ENCODE measurements around the gene WNT8B. TPM values are rescaled to one million over a fixed set of nuclear protein-coding genes. Genes with fewer than 3 reads are reported as not detected.

The WNT8B gene
- total RNA-seq, 1 donor from 2014 or later, result not detected

DNA sequence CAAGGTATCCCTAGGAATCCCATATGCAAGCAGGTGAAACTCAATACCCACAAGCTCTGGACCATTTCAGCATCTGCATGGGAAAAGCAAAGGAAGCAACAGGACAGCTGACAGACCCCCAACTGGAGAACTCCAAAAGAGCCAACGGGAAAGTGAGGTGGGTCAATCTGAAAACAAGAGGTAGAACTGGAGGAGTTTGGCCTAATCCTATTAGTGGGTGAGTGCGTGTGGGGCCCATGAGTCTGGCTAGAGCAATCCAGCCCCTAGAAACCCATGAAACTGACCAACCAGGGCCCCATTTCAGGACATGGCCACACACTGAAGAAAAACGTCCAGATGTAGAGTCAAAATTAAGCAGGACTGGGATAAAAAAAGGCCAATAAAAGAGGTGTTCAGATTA is 26.6 kb upstream of the WNT8B start:
- TF ChIP-seq, protein P1, sequence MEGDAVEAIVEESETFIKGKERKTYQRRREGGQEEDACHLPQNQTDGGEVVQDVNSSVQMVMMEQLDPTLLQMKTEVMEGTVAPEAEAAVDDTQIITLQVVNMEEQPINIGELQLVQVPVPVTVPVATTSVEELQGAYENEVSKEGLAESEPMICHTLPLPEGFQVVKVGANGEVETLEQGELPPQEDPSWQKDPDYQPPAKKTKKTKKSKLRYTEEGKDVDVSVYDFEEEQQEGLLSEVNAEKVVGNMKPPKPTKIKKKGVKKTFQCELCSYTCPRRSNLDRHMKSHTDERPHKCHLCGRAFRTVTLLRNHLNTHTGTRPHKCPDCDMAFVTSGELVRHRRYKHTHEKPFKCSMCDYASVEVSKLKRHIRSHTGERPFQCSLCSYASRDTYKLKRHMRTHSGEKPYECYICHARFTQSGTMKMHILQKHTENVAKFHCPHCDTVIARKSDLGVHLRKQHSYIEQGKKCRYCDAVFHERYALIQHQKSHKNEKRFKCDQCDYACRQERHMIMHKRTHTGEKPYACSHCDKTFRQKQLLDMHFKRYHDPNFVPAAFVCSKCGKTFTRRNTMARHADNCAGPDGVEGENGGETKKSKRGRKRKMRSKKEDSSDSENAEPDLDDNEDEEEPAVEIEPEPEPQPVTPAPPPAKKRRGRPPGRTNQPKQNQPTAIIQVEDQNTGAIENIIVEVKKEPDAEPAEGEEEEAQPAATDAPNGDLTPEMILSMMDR (IDR thresholded peaks at IDR 0.05; ENCODE audit: insufficient read depth, low read length, poor library complexity, severe bottlenecking), result no peak
- no peak for DNase-seq (ENCODE audit: low read depth)
- Histone ChIP-seq H3K4me3 (ENCODE audit: low read depth, low read length) (no peak overlapping the region), H3K36me3 (ENCODE audit: control insufficient read depth, insufficient read depth, low read length) (no peaks in the 10 kb centered on the region), H3K27me3 (ENCODE audit: control insufficient read depth, insufficient read depth, low read length) (no peaks in the 10 kb centered on the region)

GRCh38 chr10:100438674-100439315 is 24.0 kb upstream of the WNT8B start:
- no peak for DNase-seq (ENCODE audit: low read depth)
- TF ChIP-seq, protein P1 (IDR thresholded peaks at IDR 0.05; ENCODE audit: insufficient read depth, low read length, poor library complexity, severe bottlenecking), result no peak
- no peaks in the 10 kb centered on the region for H3K27me3 ChIP-seq (ENCODE audit: control insufficient read depth, insufficient read depth, low read length)
- H3K4me3 ChIP-seq (ENCODE audit: low read depth, low read length), result no peak overlapping the region
- no peaks in the 10 kb centered on the region for H3K36me3 ChIP-seq (ENCODE audit: control insufficient read depth, insufficient read depth, low read length)

DNA sequence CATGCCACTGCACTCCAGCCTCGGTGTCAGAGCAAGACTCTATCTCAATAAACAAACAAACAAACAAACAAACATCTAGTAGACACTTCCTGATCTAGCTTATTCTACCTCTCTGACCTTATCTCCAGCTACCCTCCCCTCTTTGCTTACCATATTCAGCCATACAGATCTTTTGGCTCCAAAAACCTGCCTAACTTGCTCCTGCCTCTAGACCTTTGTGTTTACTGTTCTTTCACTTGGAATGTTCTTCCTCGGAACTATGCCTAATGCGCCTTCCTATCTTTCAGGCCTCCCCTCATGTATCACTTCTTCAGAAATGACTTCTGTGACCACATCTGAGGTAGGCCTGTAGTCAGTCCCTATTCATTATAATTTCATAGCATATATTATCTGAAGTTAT is 20.3 kb upstream of the WNT8B start:
- Histone ChIP-seq H3K27me3 (ENCODE audit: control insufficient read depth, insufficient read depth, low read length) (no peaks in the 10 kb centered on the region), H3K36me3 (ENCODE audit: control insufficient read depth, insufficient read depth, low read length) (no peaks in the 10 kb centered on the region), H3K4me3 (ENCODE audit: low read depth, low read length) (no peak overlapping the region)
- TF ChIP-seq, protein P1 (IDR thresholded peaks at IDR 0.05; ENCODE audit: insufficient read depth, low read length, poor library complexity, severe bottlenecking), result no peak
- DNase-seq (ENCODE audit: low read depth), result no peak

DNA sequence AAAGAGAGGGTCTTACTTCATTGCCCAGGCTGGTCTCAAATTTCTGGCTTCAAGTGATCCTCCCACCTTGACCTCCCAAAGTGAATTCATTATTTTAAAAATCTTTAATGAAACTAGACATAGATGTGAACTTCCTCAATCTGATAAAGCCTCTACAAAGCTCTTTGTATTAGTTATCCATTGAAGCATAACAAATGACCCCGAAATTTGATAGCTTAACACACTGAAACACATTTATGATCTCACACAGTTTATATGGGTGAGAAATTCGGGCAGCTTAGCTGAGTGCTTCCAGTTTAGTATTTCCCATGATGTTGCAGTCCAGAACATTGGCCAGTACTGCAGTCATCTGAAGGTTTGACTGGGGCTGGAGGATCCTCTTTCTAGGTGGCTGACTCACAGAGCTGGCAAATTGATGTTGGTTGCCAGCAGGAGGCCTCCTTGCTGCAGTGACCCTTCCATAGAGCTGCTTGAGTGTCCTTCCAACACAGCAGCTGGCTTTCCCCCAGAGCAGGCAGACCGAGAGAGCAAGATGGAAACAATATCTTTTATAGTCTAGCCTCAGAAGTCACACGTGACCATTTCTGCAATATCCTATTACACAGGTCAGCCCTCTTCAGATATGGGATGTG is 16.6 kb upstream of the WNT8B start:
- H3K27me3 ChIP-seq (ENCODE audit: control insufficient read depth, insufficient read depth, low read length), result no peaks in the 10 kb centered on the region
- no peak for DNase-seq (ENCODE audit: low read depth)
- TF ChIP-seq, protein P1 (IDR thresholded peaks at IDR 0.05; ENCODE audit: insufficient read depth, low read length, poor library complexity, severe bottlenecking), result no peak
- no peaks in the 10 kb centered on the region for H3K36me3 ChIP-seq (ENCODE audit: control insufficient read depth, insufficient read depth, low read length)
- H3K4me3 ChIP-seq (ENCODE audit: low read depth, low read length), result no peak overlapping the region

GRCh38 chr10:100447663-100448062 is 15.1 kb upstream of the WNT8B start:
- DNase-seq (ENCODE audit: low read depth), result no peak
- H3K36me3 ChIP-seq (ENCODE audit: control insufficient read depth, insufficient read depth, low read length), result no peaks in the 10 kb centered on the region
- no peaks in the 10 kb centered on the region for H3K27me3 ChIP-seq (ENCODE audit: control insufficient read depth, insufficient read depth, low read length)
- H3K4me3 ChIP-seq (ENCODE audit: low read depth, low read length), result no peak overlapping the region
- TF ChIP-seq, protein P1 (IDR thresholded peaks at IDR 0.05; ENCODE audit: insufficient read depth, low read length, poor library complexity, severe bottlenecking), result no peak

- TF ChIP-seq, protein P1 (IDR thresholded peaks at IDR 0.05; ENCODE audit: insufficient read depth, low read length, poor library complexity, severe bottlenecking), result no peak
- Histone ChIP-seq H3K27me3 (ENCODE audit: control insufficient read depth, insufficient read depth, low read length) (no peaks in the 10 kb centered on the region), H3K36me3 (ENCODE audit: control insufficient read depth, insufficient read depth, low read length) (no peaks in the 10 kb centered on the region), H3K4me3 (ENCODE audit: low read depth, low read length) (no peak overlapping the region)
- no peak for DNase-seq (ENCODE audit: low read depth)
These were observed 13.9 kb upstream of the WNT8B start for GRCh38 chr10:100448951-100449350.
